ENCODE data around the gene SH3D21.
A peak's percentile ranks its signal among the peaks of the same experiment; 100 is the strongest.

The SH3D21 gene

DNA sequence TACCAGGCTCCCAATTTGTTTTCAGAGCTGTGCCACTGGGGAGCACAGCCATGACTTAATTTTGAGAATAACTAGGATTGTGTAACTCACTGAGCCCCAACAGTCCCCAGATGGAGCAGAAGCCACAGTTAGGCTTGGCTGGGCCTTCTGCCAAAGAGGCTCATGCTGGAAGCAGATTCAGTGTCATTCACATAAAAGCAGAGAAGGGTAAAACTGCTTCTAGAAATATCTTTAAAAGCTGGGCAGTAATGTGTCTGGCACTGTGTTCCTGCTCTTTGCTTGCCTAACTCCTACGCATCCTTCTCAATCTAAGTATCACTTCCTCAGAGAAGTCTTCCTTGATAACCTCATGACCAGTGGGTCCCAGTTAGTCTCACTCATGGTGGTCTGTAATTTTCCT, 59.2 kb downstream of the SH3D21 start:
- DNase-seq (ENCODE audit: low read depth), result no peak
- TF ChIP-seq, protein P1, sequence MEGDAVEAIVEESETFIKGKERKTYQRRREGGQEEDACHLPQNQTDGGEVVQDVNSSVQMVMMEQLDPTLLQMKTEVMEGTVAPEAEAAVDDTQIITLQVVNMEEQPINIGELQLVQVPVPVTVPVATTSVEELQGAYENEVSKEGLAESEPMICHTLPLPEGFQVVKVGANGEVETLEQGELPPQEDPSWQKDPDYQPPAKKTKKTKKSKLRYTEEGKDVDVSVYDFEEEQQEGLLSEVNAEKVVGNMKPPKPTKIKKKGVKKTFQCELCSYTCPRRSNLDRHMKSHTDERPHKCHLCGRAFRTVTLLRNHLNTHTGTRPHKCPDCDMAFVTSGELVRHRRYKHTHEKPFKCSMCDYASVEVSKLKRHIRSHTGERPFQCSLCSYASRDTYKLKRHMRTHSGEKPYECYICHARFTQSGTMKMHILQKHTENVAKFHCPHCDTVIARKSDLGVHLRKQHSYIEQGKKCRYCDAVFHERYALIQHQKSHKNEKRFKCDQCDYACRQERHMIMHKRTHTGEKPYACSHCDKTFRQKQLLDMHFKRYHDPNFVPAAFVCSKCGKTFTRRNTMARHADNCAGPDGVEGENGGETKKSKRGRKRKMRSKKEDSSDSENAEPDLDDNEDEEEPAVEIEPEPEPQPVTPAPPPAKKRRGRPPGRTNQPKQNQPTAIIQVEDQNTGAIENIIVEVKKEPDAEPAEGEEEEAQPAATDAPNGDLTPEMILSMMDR (IDR thresholded peaks at IDR 0.05; ENCODE audit: control insufficient read depth, extremely low read depth, insufficient read depth), result no peak
- no peak overlapping the region for H3K4me3 ChIP-seq (ENCODE audit: low read depth, low read length)

DNA sequence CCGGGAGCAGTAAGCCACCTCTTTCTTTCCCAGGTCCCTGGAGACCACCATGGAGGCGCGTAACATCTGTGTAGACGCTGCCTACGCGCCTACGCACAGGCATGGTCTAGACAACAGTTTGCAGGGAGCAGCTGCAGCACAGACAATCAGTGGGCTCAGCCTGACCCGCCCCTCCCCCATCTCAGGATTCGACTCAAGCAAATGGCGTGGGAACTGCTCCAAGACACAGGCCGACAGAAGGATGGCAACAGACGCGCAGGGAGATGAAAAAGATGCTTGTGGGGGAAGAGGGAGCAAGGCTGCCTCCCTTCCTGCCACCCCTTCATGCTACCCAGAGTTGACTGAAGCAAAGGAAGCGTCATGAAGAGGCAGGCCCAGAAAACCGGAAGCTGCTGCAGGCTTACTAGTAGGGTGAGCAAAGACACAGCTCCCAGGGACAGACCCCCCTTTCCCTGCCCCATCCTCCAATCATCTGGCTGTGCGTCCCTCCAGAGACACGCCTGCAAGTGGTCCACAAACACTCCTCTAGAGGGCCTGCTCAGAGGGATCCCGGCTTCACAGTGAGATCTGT, 60.0 kb downstream of the SH3D21 start:
- H3K4me3 ChIP-seq (ENCODE audit: low read depth, low read length), result no peak overlapping the region
- DNase-seq (ENCODE audit: low read depth), result no peak
- TF ChIP-seq, protein P1 (IDR thresholded peaks at IDR 0.05; ENCODE audit: control insufficient read depth, extremely low read depth, insufficient read depth), result no peak

DNA sequence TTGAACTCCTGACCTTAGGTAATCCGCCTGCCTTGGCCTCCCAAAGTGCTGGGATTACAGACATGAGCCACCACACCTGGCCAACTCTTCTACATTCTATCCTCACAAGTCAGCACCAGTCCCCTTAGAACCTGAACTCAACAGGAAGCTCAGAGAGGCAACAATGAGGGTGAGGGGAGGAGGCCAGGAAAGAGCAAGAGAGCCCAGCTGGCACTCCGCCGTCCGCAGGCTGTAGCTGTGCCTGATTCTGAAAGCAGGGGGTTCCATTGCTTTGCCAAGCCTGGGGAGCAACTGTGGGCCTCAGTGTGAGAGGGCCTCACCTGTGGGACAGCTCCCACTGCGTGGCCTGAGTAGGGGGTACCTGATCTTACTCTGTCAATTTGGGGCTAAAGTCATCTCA, 60.9 kb downstream of the SH3D21 start:
- no peak for DNase-seq (ENCODE audit: low read depth)
- TF ChIP-seq, protein P1 (IDR thresholded peaks at IDR 0.05; ENCODE audit: control insufficient read depth, extremely low read depth, insufficient read depth), result no peak
- no peak overlapping the region for H3K4me3 ChIP-seq (ENCODE audit: low read depth, low read length)

DNA sequence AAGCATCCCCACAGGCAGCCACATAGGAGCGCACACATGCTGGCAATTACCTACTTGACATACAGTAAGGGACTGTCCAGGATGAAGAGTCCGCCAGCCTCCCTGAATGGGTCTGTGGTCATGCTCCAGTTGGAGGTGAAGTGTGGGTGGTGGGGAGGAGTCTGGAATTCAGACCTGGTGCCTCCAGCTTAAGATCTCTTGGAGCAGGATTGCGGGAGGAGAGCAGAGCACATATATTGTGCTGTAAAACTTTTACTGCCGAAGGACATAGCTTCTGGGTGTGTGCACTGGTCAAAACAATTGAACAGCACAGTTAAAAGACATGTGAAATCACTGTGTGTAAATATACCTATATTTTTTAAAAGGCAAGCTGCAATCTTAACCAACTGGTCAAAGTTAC, 61.6 kb downstream of the SH3D21 start:
- no peak for DNase-seq (ENCODE audit: low read depth)
- no peak overlapping the region for H3K4me3 ChIP-seq (ENCODE audit: low read depth, low read length)
- TF ChIP-seq, protein P1 (IDR thresholded peaks at IDR 0.05; ENCODE audit: control insufficient read depth, extremely low read depth, insufficient read depth), result no peak

DNA sequence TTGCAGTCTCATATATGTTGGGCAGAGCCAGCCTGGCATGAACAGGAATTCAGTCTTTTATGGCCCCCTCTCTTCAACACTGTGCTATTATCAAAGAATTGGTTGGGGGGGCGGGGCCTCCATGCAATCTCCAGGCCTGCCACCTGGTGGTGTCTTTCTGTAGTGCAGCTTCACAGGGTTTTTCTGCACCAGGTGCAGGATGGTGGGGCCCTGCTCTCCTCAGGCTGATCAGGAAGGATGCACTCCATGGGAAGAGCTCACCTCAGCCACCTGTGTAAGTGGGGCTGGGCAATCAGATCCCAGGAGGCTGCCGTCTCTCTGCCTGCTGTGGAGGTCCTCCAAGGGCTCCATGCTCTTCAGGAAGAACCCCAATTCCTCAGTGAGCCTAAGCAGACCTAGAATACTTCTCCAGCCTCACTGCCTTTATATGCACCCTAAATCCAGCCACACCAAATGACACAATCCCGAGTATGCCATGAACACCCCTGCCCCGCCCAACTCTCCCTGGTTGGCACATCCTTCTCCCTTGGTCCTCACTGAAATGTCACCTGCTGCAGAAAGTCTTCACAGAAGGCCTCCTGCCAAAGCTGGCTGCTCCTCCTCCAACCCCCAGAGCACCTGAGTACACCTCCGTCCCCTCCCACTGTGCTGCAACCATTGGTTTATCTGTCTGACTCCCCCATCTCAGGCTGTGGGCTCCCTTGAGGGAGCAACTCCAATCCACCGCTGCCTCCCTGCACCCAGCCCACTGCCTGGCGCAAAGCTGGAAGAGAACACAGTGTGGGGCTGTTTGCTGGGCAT, 63.1 kb downstream of the SH3D21 start:
- TF ChIP-seq, protein P1 (IDR thresholded peaks at IDR 0.05; ENCODE audit: control insufficient read depth, extremely low read depth, insufficient read depth), result peak; percentile 72
- H3K4me3 ChIP-seq (ENCODE audit: low read depth, low read length), result no peak overlapping the region
- DNase-seq (ENCODE audit: low read depth), result no peak

All from LNCaP clone FGC (cell line).